ENCODE measurements around the gene TSHZ2.

The TSHZ2 gene

DNA sequence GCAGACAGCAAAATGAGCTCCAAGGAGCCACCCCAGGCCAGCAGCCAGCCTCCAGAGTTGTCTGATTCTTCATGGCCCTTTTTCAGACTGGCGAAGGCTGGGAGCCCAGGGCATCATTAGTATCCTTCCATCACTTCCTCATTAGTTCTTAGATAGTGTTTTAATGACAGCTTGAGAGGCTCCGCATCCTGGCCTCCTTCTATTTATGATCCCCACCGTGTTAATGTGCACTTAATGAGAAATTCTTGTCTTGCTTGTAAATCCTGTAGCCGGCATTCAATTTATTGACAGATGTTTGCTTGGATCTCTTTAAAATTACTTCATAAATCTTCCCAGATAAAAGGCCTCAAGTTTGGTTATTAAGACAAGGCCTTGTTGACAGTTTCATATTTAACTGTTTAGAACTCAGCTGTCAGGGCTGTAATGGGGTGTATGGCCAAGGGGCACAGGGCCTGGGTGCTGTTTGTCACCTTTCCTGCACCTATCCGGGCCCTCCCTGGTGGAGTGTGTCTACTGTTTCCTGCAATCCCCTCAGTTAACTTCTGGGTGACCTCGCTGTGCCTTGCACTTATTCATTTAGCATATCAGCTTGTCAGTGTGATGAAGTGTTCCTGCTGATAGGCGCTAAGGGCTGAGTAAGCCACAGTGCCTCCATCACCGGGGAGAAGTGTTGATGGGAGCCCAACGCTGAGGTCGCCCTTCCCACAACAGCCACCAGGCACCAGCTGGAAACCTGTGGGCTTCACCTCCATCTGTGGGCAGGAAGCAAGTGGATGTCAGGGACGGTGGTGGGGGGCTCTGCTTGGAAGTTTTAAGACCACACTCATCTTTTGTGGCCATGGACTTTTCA, 169.3 kb downstream of the TSHZ2 start:
- DNase-seq, result no peak

DNA sequence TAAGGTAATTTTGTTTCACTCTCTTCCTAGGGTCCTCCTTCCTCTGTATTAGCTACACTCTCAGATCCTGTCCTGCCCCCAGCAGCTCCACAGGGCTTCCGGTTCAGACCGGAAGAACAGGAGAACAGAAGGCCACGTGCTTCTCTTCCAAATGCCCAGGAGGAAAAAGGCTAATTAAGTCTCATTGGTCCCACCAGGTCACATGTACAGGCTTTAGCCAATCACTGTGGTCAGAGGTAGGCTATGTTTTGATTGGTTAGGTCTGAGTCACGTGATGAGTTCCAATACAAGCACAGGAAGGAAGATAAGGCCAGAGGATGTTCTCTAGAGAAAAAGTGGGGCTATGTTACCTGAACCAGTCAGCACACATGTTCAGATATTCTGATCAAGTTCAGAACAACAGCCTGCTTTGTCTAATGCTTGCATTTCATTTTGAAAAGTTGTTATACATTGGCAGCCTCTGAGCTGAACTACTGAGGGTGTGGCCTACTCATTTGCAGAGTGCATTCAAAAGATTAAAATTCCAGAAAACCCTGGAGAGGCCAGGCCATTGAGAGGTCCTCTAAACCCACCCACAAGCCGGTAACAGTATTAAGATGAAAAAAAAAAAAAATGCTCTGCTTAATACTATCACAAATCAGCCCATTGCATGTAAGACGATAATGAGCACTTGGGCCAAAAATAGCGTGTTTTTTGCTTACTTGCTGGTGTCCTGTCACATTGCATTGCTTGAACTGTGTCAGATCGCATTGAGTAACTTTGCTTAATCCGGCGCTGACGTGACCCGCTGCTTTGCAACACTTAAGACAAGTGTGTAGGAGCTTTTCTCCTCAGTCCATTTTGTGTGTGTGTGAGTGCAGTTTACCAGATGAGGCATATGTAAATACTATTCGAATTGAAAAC, 170.3 kb downstream of the TSHZ2 start:
- DNase-seq, result no peak

DNA sequence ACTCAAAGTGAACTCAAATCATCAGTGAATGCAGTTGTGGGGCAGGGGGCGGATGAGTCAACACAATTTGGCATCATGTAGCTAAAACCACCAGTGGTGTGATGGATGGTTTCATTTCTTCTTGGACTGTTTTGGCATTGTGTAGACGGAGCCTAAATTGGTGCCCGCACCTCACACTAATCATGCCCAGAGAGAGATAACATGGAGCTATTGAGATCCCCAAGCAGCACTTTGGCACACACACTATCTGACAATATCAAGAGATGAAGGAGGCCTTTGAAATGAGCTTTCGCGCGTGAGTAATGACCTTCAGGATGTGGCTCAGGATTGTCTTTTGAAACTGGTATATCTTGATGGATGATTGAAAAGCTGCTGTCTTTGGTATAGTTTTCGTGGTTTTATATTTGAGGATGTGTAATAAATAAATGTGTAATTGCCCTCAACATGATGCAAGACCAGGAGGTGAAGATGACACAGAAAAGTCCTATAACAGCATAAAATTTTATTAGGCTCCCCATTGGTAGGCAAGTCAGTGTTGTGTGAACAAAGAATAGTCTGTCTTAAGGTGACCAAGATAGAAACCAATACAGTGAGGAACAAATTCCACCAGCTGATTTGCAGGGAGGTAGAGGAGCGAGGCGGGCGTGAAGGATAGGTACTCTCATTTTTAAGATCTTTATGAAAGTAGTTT, 174.2 kb downstream of the TSHZ2 start:
- DNase-seq, result no peak

DNA sequence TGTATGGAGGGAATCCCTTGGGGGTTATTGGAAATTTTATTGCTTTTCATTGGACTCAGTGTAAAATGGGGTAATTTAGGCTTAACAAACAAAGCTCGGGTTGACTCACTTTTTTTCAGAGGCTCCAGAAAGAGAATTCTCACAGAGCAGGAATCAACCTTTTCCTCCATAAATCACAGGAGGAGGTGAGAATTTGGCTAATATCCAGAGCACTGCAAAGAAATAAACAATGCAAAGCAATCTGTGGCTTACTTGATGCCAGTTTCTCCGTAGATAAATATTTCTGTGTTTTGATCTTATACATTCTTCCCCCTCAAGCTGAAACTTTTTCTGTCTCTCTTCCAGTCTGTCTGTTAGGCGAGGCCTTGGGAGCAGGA, 176.6 kb downstream of the TSHZ2 start:
- no peak for DNase-seq

DNA sequence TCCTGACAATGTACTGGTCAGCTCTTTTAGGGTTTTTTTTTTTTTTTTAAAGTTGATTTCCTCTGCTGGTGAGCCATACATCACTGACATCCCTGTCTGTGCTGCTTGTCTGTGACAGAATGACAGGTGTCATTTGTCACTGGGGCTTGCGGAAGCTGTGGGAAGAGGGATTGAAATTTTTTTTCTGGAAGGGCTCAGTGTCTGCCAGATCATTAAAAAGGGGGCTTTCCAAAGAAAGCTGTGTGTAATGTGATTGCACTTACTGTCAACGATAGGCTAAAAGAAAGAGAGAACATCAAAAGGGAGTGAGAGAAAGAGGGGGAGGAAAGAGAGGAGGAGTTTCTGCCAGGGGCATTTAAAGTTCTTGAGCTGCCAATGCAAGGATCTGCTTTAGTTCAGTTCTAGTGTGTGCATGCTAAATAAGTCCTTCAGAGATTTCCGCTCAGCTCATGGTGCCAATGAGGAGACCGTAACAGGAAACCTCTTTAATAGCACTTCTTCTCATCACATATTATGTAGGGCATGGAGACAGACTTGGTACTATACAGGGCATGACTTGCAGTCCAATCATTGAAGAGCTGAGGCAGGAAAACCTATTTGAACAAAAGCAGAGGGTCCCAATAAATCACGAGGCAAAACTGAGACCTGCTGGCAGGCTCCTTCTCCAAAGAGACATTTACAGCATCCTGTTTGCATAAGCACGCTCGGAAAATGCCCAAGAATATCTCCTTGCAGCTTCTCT, 177.2 kb downstream of the TSHZ2 start:
- no peak for DNase-seq

DNA sequence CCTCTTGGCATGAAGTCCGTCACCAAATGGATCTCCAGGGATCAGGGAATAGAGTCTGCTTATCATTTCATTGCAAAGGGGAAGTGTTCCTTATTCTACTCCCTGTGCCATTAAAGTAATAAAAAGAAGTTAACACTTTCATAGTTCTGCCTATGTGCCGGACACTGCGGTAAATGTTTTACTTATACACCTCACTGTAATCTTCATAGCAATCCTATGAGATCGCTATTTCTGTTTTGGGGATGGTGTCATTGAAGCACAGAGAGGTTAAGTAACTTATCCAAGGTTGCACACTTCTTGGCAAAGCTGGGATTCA, 177.7 kb downstream of the TSHZ2 start:
- DNase-seq, result no peak

DNA sequence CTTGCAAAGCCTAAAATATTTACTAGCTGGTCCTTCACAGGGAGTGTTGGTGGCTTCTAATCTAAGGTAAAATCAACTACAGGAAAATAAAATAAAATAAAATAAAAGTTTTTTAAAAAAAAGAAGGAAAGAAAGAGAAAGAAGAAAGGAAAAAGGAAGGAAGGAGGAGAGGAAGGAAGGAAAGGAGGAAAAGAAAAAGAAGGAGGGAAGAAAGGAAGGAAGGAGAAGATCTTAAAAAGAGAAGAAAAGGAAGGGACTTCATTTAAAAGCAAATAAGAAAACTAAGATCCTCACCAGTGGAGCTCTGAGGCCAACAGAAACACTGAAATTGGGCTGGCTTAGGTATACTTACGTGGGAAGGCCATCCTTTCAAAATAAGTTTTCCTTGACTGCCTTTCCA, 178.4 kb downstream of the TSHZ2 start:
- DNase-seq, result no peak

DNA sequence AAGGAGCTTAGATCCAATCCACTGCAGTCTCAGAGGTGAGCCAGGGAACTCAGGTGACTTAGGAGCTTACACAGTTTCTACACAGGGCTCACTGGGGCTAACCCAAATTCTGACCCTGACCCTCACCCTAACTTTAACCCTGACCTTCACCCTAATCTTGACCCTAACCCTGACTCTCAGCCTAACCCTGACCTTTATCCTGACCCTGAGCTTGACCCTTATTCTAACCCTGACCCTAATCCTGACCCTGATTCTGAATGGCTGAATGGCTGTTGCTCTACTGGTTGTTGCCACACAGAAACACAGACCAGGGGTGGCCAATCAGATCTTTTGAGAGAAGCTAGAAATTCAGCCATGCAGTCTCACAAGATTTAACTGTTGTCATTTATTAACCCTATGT, 180.1 kb downstream of the TSHZ2 start:
- no peak for DNase-seq

DNA sequence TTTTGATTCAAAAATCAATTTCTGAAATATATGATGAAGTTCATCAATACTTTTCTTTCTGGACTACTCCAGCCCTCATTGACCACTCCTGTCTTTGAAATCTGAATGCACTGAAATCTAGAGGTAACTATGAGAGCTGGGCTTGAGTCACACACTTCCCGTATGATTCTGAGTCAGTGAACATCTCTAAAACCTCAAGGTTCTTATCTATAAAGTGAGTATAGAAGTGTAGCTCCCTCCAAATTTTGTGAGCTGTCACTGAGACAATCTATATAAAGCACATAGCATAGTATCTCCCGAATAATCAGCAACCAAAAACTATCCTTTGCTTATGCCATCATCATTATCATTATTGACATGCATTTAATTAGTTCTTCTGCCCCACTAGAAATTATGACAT, 182.4 kb downstream of the TSHZ2 start:
- no peak for DNase-seq

DNA sequence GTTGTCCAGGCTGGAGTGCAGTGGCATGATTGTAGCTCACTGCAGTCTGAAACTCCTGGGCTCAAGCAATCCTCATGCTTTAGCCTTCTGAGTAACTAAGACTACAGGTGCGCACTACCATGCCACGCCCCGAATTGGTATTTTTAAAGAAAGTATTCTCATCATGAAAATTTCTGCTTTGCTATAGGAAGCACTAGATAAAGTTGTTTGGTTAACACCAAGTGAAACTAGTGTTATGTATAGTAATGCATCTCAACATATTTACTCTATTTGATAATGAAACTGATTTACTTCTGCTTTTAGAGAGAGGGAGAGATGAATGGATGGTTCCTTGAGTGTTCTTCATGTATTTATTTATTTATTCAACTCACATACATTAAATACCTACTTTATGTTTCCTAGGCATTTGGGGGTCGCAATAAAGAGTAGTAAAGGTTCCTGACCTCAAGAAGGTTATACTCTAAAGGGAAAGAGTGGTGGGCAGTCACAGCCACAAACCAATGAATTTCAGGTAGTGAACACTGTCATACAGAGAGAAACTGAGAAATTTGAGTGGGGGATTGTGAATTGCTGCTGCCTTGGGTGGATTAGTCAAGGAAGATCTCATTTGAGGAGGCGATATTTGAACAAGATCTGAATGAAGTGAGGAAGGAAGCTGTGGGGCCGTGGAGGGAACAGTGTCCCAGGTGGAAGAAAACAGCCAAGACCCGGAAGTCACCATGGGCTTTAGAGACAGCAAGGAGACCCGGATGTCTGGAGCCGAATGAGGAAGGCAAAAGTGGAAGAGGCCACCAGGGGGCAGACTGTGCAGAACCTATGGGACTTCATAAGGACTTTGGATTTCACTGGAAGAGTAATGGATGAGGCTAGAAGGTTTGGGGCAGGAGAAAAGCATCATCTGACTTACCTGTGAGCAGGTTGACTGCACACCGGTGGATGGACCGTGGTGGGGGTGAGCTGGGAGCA, 185.6 kb downstream of the TSHZ2 start:
- DNase-seq, result peak; percentile 25

DNA sequence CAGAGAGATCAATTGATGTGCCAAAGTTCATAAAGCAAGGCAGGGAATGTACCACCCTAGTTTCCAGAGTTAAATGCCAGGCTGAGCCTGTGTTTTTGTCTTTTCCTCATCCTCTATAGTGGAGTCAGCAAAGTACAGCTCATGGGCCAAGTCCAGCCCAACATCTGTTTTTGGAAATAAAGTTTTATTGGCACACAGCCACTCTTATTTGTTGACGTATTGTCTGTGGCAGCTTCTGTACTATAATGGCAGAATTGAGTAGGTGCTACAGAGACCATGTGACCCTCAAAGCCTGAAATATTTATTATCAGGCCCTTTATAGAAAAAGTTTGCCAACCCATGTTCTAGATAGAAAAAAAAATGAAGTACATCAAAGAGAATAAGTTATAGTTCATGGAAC, 187.0 kb downstream of the TSHZ2 start:
- no peak for DNase-seq

DNA sequence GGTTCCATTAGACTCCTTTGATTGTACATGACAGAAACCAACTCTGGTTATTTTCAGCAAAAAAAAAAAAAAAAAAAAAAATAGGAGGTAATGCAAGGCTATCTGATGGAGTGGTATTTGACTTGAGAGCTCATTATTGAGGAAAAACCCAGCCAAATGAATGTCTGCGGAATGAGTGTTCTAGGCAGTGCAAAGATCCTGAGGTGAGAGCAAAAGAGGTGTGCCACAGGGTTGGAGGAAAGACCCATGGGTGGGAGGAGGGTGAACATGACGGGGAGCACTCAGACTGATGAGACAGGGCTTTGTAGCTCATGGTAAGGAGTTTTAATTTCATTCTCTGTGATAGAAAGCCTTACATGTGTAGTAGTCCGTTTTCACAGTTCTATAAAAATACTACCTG, 188.9 kb downstream of the TSHZ2 start:
- no peak for DNase-seq

DNA sequence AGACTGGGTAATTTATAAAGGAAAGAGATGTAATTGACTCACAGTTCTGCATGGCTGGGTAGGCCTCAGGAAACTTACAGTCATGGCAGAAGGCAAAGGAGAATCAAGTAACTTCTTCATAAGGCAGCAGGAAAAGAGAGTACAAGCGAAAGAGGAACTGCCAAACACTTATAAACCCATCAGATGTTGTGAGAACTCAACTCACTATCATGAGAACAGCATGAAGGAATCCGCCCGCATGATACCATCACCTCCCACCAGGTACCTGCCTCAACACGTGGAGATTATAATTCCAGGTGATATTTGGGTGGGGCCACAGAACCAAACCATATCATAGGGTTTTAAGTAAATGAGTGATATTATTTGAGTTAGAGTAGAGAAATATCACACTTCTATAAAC, 189.3 kb downstream of the TSHZ2 start:
- no peak for DNase-seq

DNA sequence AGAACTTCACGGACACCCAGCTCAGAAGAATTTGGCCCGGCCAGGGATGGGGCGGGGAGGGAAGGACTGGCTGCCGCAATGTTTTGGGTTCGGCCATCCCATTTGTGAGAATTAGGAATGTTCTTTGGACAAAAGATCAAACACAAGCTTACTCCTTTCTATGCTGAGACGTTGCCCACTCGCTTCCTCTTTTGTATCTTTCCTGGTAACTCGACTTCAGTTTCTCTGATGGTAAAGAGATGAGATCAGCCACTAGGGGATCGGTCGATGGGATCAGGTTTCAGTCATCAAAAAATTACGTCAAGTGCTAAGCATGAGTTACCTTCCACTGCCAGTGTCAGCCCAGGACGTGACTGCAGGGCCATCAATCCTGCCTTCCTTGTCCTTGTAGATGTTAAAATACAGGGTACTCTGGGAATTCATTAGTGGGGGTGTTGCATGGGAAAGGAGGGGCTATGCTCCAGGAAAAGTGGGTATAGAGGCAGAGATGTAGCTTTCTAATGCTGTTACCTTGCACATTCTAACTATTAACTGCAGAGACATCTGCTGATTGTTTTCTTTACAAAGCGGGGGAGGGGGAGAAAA, 190.2 kb downstream of the TSHZ2 start:
- DNase-seq, result no peak

DNA sequence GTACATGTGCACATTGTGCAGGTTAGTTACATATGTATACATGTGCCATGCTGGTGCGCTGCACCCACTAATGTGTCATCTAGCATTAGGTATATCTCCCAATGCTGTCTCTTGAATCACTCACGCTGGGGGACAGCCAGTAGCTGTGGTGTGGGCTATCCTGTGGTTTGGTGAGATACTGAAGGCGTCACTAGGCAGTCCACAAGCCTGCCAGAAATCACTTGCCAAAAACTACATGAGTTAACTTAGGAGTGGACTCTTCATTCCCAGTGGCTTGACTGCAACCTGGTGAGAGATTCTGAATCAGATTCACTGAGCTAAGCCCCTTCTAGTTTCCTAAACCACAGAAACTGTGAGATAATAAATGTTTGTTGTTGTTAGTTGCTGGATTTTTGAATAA, 191.3 kb downstream of the TSHZ2 start:
- no peak for DNase-seq

DNA sequence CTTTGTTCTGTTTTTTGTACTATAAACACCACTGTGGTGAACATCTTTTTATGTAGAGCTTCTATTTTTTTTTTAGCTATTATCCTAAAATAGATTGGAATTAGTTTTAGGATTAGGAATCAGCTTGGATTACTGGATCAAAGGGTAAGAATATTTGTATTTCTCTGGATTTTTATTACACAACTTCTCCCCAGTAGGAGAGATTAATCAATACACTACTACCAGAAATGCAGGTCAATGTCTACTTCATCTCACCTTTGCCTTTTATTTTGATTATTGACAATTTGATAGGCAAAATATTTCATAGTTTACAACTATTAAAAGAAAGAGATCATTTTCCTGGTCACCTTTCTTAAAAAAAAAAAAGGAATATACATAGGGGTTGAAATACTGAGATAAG, 191.9 kb downstream of the TSHZ2 start:
- DNase-seq, result no peak

DNA sequence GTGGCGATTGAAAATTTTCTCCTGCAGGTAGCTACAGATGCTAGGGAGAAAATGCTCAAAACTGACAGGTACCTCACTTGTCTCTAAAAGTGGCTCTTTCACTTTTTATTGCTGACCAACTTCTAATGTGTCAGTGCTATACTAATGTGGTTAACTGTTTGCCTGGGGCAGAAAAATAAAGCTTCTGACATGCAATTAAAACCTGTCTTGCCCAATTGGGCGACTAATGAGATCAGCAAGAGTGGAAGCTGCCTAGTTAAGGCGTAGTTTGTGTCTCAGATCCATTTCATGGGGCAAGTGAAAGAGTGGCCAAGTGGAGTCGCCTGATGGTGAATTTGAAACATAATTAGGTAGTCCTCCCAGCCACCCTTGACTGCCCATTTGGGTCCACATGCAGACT, 193.3 kb downstream of the TSHZ2 start:
- DNase-seq, result no peak

DNA sequence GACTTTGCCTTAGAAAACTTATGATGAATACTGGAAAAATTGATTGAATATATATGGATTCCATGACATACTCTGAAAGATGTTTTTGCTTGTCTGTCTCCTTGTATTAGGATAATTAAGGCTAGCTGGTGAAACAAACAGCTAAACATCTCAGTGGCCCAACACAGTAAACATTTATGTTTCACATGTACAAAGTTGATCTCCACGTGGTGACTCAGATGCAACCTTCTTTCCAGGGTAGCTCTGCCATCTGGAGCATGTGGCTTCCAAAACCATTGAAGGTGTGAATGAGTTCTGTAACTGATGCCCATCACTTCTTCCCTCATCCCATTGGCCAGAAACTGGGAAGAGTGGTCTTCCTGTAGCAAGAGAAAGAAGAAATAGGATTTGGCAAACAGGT, 196.3 kb downstream of the TSHZ2 start:
- no peak for DNase-seq

DNA sequence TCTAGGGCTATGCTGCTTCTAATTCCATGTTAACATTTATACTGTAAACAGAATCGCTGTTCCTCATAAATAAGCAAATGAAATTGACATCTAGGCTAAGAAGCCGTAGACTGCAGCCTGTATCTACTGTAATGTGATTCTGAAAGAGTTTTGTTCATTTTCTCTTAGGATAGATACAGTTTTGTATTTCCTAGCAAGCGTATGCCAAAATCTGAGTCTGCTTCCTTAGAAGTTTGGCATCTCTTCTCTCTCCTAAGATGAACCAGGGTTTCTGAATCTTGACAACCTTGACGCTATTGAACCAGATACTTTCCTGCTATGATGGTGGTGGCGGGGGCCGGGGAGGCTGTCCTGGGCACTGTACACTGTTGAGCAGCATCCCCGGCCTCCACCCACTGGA, 198.0 kb downstream of the TSHZ2 start:
- DNase-seq, result no peak

DNA sequence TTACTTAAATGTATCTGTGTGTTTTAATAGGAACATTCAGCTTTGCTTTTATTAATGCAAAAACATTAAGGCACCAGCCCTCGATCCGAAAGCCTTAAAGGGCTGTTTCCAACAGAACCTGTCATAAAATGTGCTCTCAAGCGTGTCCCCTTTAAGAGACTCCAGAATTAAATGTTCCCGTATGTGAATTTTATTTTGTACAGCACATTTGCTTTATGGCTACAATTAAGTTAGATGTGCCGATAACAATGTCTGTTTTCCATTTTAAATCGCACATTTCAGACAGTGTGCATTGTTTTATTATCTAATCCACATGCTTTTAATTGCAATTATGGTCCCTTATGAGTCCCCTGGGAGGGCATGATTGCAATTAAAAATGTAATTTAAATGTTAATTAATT, 198.9 kb downstream of the TSHZ2 start:
- no peak for DNase-seq

DNA sequence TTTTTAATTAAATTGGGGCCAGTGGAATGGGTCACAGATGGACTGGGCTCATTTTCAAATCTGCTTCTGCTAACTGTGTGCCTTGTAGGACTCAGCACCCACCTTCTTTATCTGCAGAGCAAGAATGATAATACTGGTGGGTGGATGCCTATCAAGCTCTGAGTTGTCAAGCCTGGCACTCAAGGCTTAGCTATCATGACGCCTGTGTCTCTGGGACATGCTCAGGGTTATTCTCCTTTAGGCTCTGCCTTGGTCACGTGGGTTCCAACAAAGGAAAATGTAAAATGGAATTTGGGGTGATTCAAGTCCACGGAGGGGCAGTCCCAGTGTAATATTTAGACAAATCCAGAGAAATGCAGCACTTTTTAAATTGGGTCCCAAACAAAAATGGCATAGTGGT, 202.3 kb downstream of the TSHZ2 start:
- DNase-seq, result no peak
